A172 (cell line): ENCODE measurements around the gene GAGE12E. TPM values are rescaled to one million over a fixed set of nuclear protein-coding genes. Genes with fewer than 3 reads are reported as not detected.
"Not testable (repeated sequence)": the region's sequence is repeated elsewhere in the genome, so short reads cannot be mapped to it uniquely, and the experiment has no call there.

Experiments used
- DNase-seq: peaks from one replicate; pipeline ENCODE4 v3.0.0-alpha.2; 2015; ENCODE audit warnings: low spot score
- total RNA-seq: library from RNA; depleted of rRNA; stranded (reverse); fragments of >200 nt; shearing (Covaris generic); gene quantifications from 2 replicates; pipeline ENCODE4 v1.2.3, GENCODE V29; 2014; rRNA removed

The GAGE12E gene
- total RNA-seq, result not detected in 2 replicates

GRCh38 chrX:49550989-49551388 lies at the start of gene GAGE12E:
TSS of gene GAGE12E (plus strand) at chrX:49551289. CDS start at chrX:49552444, 1,155 bp downstream.
- DNase-seq, result not testable (repeated sequence)

- DNase-seq, result not testable (repeated sequence)
Observed at GRCh38 chrX:49531877-49532276, 19.2 kb upstream of the GAGE12E start, which contains the start of gene GAGE12C. TSS of gene GAGE12C (plus strand) at chrX:49532177. CDS start at chrX:49533332, 1,155 bp downstream.

- not testable (repeated sequence) for DNase-seq
Observed at GRCh38 chrX:49541433-49541832, 9.7 kb upstream of the GAGE12E start, which contains the start of gene GAGE12D. TSS of gene GAGE12D (plus strand) at chrX:49541733. CDS start at chrX:49542888, 1,155 bp downstream.

- DNase-seq, result not testable (repeated sequence)
Observed at GRCh38 chrX:49560542-49560941, 9.5 kb downstream of the GAGE12E start, which contains the start of gene GAGE12F. TSS of gene GAGE12F (plus strand) at chrX:49560842. CDS start at chrX:49561997, 1,155 bp downstream.

DNA sequence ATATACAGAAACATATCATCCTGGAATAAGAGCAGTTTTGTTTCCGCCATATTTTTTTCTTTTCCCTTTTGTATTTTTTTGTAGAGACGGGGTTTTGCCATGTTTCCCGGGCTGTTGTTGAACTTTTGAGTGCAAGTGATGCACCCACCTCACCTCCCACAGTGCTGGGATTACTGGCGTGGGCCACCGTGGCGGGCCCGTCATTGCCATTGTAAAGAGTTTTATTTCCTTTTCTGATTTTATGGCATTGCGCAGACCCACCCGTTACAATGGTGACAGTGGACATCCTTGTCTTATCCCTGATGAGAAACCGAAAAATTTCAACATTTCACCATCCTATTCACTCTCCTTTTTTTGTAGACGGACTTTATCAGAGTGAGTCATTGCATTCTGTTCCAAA lies 17.6 kb downstream of the GAGE12E start:
- not testable (repeated sequence) for DNase-seq

DNA sequence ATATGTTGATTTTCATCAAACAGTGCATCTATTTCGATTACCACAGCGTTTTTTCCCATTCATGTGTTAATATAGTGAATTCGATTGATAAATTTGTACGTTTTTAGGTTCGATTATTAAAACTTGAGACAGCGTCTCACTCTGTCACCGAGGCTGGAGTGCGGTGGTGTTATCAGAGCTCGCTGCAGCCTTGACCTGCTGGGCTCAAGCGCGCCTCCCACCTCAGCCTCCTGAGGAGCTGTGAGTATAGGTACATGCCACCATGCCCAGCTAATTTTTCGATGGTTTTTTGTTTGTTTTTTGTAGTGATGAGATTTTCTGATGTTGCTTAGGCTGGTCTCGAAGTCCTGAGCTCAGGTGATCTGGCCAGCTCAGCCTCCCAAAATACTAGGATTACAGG lies 18.1 kb downstream of the GAGE12E start:
- not testable (repeated sequence) for DNase-seq

- not testable (repeated sequence) for DNase-seq
Observed at GRCh38 chrX:49570100-49570499, 19.0 kb downstream of the GAGE12E start, which contains the start of gene GAGE12G. TSS of gene GAGE12G (plus strand) at chrX:49570400. CDS start at chrX:49571555, 1,155 bp downstream.

GRCh38 chrX:49579649-49580048 lies 28.6 kb downstream of the GAGE12E start, which contains the start of gene GAGE12H:
TSS of gene GAGE12H (plus strand) at chrX:49579949. CDS start at chrX:49581104, 1,155 bp downstream.
- not testable (repeated sequence) for DNase-seq

- DNase-seq, result not testable (repeated sequence)
Observed at GRCh38 chrX:49589196-49589595, 38.1 kb downstream of the GAGE12E start, which contains the start of gene GAGE2A. TSS of gene GAGE2A (plus strand) at chrX:49589496. CDS start at chrX:49590651, 1,155 bp downstream.

- not testable (repeated sequence) for DNase-seq
Observed at GRCh38 chrX:49589769-49590478, 38.8 kb downstream of the GAGE12E start.

DNA sequence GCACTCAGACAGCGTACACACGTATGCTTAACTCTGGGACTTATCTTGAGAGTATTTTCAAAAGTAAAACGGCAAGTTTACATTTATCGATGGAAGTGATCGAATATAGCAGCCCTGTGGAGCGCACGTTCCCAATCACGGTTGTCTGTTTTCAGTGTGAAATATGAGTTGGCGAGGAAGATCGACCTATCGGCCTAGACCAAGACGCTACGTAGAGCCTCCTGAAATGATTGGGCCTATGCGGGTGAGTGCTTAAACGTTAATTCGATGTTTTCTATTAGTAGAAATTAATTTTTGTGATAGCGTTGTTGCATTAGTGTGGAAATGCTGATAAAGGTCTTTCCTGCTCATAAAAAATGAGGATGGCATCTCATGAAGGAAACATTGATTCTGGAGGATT lies 39.4 kb downstream of the GAGE12E start:
- not testable (repeated sequence) for DNase-seq

DNA sequence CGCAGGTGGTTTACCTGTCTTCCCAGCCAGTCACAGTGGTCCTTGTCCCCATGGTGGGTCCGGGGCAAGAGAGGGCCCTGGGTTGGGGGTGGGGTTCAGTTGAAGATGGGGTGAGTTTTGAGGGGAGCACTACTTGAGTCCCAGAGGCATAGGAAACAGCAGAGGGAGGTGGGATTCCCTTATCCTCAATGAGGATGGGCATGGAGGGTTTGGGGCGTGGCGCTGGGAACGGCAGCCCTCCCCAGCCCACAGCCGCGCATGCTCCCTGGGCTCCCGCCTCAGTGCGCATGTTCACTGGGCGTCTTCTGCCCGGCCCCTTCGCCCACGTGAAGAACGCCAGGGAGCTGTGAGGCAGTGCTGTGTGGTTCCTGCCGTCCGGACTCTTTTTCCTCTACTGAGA lies 47.6 kb downstream of the GAGE12E start, which contains the start of gene GAGE1:
GAGE1 (plus strand) TSS at position 301 of the 400 bp plus-strand sequence. CDS start 1,155 bp downstream, outside the sequence.
- not testable (repeated sequence) for DNase-seq

Other genes with a start within 250 kb of the GAGE12E start
- gene GAGE10, start 247.6 kb upstream of the GAGE12E start, total RNA-seq, result not detected in 2 replicates
- gene GAGE12J, start 229.3 kb upstream of the GAGE12E start, total RNA-seq, result not detected in 2 replicates
- 6.7 TPM in 1 of 2 replicates, not detected in the other for gene GAGE13, start 219.7 kb upstream of the GAGE12E start, total RNA-seq
- gene GAGE12C, start 19.1 kb upstream of the GAGE12E start, total RNA-seq, result not detected in 2 replicates
- not detected in 2 replicates for gene GAGE12D, start 9.6 kb upstream of the GAGE12E start, total RNA-seq
- gene GAGE12F, start 9.6 kb downstream of the GAGE12E start, total RNA-seq, result 0.71 and 1.1 TPM in 2 replicates
- gene GAGE12G, start 19.1 kb downstream of the GAGE12E start, total RNA-seq, result not detected in 2 replicates
- gene GAGE12H, start 28.7 kb downstream of the GAGE12E start, total RNA-seq, result not detected in 2 replicates
- gene GAGE2A, start 38.2 kb downstream of the GAGE12E start, total RNA-seq, result 2.9 and 16.7 TPM in 2 replicates
- 2.7 and 15.5 TPM in 2 replicates for gene GAGE1, start 47.7 kb downstream of the GAGE12E start, total RNA-seq
- 1.1 TPM in 1 of 2 replicates, not detected in the other for gene PAGE1, start 144.7 kb downstream of the GAGE12E start, total RNA-seq